Fibroblast of skin of abdomen (primary cell): Measurements from ENCODE around the gene COL26A1.
"Not testable (repeated sequence)": the region's sequence is repeated elsewhere in the genome, so short reads cannot be mapped to it uniquely, and the experiment has no call there.

Source experiments
- DNase-seq: peaks from one replicate; pipeline ENCODE4 v3.0.0-alpha.2; 2013

The COL26A1 gene

GRCh38 chr7:101502466-101503098, 139.9 kb downstream of the COL26A1 start:
- no peak for DNase-seq

GRCh38 chr7:101505510-101505909, 142.8 kb downstream of the COL26A1 start:
- DNase-seq: not testable (repeated sequence)

- DNase-seq: no peak
Observed at GRCh38 chr7:101506531-101506930, 143.9 kb downstream of the COL26A1 start.

GRCh38 chr7:101507327-101507726, 144.7 kb downstream of the COL26A1 start:
- DNase-seq: no peak

- DNase-seq: peak; percentile 57
Observed at GRCh38 chr7:101507791-101508252, 145.1 kb downstream of the COL26A1 start.

- no peak for DNase-seq
Observed at GRCh38 chr7:101510297-101510696, 147.6 kb downstream of the COL26A1 start.

GRCh38 chr7:101511965-101512364, 149.3 kb downstream of the COL26A1 start:
- no peak for DNase-seq

GRCh38 chr7:101516851-101517250, 154.2 kb downstream of the COL26A1 start:
- no peak for DNase-seq

- DNase-seq: no peak
Observed at GRCh38 chr7:101517304-101517703, 154.6 kb downstream of the COL26A1 start.

GRCh38 chr7:101518336-101518735, 155.7 kb downstream of the COL26A1 start:
- peak; percentile 56 for DNase-seq

GRCh38 chr7:101519324-101520023, 156.8 kb downstream of the COL26A1 start:
- peak; percentile 83 for DNase-seq

- DNase-seq: no peak
Observed at GRCh38 chr7:101521430-101521925, 158.8 kb downstream of the COL26A1 start.

GRCh38 chr7:101522021-101522420, 159.3 kb downstream of the COL26A1 start:
- DNase-seq: no peak

GRCh38 chr7:101527844-101528667, 165.4 kb downstream of the COL26A1 start:
- peak; percentile 8 for DNase-seq

- DNase-seq: no peak
Observed at GRCh38 chr7:101529560-101529959, 166.9 kb downstream of the COL26A1 start.

- no peak for DNase-seq
Observed at GRCh38 chr7:101531726-101532357, 169.2 kb downstream of the COL26A1 start.

- no peak for DNase-seq
Observed at GRCh38 chr7:101532400-101533102, 169.9 kb downstream of the COL26A1 start.

GRCh38 chr7:101533103-101533465, 170.4 kb downstream of the COL26A1 start:
- no peak for DNase-seq

GRCh38 chr7:101534015-101534803, 171.5 kb downstream of the COL26A1 start:
- DNase-seq: no peak

- DNase-seq: no peak
Observed at GRCh38 chr7:101534873-101535272, 172.2 kb downstream of the COL26A1 start.

- no peak for DNase-seq
Observed at GRCh38 chr7:101535351-101535751, 172.7 kb downstream of the COL26A1 start.
